ENCODE results near the gene FGF7.

DNA sequence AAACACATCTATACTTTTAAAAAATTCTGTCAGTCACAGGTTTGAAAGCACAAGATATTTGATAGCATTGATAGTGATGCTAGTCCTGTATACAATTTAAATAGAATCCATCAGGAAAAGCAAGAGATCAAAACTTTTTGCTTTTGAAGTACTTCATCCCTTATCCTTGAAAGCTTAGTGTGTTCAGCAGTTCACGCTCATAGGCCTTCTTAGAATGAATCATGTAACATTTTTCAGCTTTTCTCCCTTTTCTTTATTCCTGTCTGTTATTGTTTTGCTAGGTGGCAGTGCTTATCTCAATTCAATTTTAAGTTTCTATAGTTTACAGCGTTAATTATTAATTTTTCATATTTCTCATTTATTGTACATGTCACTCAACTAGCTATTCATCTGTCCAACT, 69.1 kb downstream of the FGF7 start:
- TF ChIP-seq GATA2 (IDR thresholded peaks at IDR 0.05; ENCODE audit: low read depth, low read length) (no peak), GATA3 (IDR thresholded peaks at IDR 0.05; ENCODE audit: low read depth, low read length) (no peak)
